Daoy (cell line): ENCODE results near the gene TBKBP1. TPM values are rescaled to one million over a fixed set of nuclear protein-coding genes. Genes with fewer than 3 reads are reported as not detected.

ENCODE experiments used
- DNase-seq: peaks from one replicate; pipeline ENCODE4 v3.0.0-alpha.2; 2015; ENCODE audit warnings: low read depth
- total RNA-seq: library from RNA; depleted of rRNA; stranded (reverse); fragments of >200 nt; shearing (Covaris generic); gene quantifications from 2 replicates; pipeline ENCODE4 v1.2.3, GENCODE V29; 2014; rRNA removed

The TBKBP1 gene, protein sequence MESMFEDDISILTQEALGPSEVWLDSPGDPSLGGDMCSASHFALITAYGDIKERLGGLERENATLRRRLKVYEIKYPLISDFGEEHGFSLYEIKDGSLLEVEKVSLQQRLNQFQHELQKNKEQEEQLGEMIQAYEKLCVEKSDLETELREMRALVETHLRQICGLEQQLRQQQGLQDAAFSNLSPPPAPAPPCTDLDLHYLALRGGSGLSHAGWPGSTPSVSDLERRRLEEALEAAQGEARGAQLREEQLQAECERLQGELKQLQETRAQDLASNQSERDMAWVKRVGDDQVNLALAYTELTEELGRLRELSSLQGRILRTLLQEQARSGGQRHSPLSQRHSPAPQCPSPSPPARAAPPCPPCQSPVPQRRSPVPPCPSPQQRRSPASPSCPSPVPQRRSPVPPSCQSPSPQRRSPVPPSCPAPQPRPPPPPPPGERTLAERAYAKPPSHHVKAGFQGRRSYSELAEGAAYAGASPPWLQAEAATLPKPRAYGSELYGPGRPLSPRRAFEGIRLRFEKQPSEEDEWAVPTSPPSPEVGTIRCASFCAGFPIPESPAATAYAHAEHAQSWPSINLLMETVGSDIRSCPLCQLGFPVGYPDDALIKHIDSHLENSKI
- total RNA-seq: 0.77 and 1.9 TPM in 2 replicates

DNA sequence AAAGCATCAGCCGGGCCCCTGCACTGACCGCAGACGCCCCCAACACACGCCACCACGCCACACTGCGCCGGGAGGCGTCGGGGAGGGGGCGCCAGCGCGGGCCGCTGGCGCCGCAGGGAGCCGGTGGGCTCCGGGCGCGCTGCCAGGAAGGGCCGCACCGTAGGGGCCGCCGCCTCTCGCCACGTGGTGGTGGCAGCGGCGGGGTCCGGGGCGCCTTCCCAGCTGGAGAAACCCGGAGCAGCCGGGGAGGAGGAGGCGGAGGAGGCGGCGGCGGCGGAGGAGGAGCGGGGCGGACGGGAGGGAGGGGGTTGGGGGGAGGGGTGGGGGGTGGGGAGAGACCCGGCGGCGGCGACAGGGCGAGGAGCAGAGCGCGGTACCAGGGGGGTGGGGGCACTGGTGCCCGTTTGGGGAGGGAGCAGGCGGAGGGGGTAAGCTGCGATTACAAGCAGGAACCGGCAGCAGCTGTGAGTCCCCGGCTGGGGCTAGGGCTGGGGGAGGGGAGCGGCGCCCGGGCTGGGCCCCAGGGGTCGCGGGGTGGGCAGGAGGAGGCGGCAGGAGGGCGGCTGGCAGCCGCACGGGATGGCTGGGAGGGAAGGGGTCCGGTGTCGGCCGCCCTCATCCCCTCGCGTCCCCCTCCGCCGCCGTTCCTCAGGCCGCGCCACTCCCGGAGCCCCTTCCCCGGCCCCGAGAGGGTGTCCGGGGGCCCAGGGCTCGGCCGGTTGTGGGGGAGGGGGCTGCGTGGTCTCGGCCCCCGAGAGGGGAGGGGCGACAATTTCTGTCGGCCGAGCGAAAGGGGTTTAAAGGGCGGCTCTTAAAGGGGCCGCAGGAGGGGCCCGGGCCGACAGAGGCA, at the start of gene TBKBP1:
Gene TBKBP1 (plus strand): TSS at position 431 of the 850 bp plus-strand sequence. CDS start 1,952 bp downstream, outside the sequence.
- peak; percentile 48 for DNase-seq

- no peak for DNase-seq
Observed at GRCh38 chr17:47644324-47644723, 49.6 kb upstream of the TBKBP1 start.

GRCh38 chr17:47649153-47649971, 44.6 kb upstream of the TBKBP1 start, which contains the start of gene KPNB1:
Gene KPNB1, plus strand, starts transcription at chr17:47649919. Its CDS starts 326 bp downstream, at chr17:47650245.
- peak; percentile 100 for DNase-seq

- no peak for DNase-seq
Observed at GRCh38 chr17:47649972-47650524, 43.9 kb upstream of the TBKBP1 start.

- DNase-seq: peak; percentile 99
Observed at GRCh38 chr17:47650525-47651522, 43.1 kb upstream of the TBKBP1 start.

DNA sequence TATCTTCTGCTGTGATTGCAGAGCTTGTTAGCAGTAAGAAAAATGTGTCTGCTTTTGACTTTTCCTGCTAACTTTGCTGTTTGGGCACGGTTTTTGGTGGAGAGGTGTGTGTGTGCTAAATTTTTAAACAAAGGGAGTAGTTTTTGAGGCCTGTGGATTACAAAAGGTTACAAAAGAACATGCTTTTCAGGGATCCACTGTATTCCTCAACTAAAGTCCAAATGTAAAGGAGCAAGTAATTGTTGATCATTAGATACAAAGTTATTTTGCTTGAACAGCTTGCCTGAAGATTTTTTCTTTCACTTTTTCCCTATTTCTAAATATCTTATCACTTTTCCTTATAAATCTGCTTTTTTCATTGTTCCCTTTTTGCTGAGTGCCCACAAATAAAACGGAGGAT, 42.3 kb upstream of the TBKBP1 start:
- no peak for DNase-seq

- DNase-seq: no peak
Observed at GRCh38 chr17:47652570-47652969, 41.4 kb upstream of the TBKBP1 start.

DNA sequence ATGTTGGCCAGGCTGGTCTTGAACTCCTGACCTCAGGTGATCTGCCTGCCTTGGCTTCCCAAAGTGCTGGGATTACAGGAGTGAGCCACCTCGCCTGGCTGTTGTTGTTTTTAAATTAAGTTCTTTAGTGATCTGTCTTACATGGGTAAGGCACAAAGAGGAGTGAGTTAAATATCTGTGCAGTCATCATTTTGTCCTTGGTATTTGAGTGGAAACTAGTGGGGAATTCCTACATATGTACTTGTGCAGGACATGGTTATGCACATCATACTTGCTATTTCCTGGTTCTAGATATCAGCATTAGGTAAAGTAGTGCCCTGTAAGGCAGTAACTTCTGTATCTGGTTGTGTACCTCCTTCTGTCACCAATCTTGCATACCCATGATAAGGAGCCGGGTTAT, 40.5 kb upstream of the TBKBP1 start:
- no peak for DNase-seq

- no peak for DNase-seq
Observed at GRCh38 chr17:47654991-47655390, 39.0 kb upstream of the TBKBP1 start.

DNA sequence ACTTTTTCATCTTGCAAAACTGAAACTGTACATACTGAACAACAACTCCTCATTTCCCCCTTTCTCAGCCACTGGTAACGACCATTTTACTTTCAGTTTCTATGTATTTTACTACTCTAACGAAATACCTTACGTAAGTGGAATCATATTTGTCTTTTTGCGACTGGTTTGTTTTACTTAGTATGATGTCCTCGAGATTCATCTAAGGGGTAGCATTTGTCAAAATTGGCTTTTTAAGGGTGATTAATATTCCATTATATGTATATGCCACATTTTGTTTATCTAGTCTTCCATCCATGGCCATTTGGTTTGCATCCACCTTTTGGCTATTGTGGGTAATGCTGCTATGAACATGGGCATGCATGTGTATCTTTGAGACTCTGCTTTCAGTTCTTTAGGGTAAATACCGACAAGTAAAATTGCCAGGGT, 33.9 kb upstream of the TBKBP1 start:
- DNase-seq: no peak

GRCh38 chr17:47663912-47664623, 29.9 kb upstream of the TBKBP1 start:
- DNase-seq: peak; percentile 62

- no peak for DNase-seq
Observed at GRCh38 chr17:47664624-47664941, 29.4 kb upstream of the TBKBP1 start.

GRCh38 chr17:47665655-47666054, 28.3 kb upstream of the TBKBP1 start:
- DNase-seq: no peak

GRCh38 chr17:47669081-47669480, 24.9 kb upstream of the TBKBP1 start:
- no peak for DNase-seq

- no peak for DNase-seq
Observed at GRCh38 chr17:47670064-47670463, 23.9 kb upstream of the TBKBP1 start.

GRCh38 chr17:47674499-47674898, 19.5 kb upstream of the TBKBP1 start:
- no peak for DNase-seq

- DNase-seq: no peak
Observed at GRCh38 chr17:47675380-47676198, 18.4 kb upstream of the TBKBP1 start.

GRCh38 chr17:47676199-47676472, 17.8 kb upstream of the TBKBP1 start:
- DNase-seq: no peak
